HCT116 (cell line): ENCODE data around the gene TMEM125. TPM values are rescaled to one million over a fixed set of nuclear protein-coding genes. Genes with fewer than 3 reads are reported as not detected.

Experiments used
- ATAC-seq: fragments of 200-7000 bp; cut with Tn5 transposase; 2 replicates; pipeline ENCODE4 v1.9.1; 2020; ENCODE audit warnings: mild to moderate bottlenecking, moderate library complexity
- BruUV-seq: library from RNA; stranded (reverse); fragments of 400-500 nt; replicated peaks from 2 replicates; lab custom pipeline; 2021; lab: Mats Ljungman, UMichigan
- CTCF ChIA-PET: fragments of 300-600 bp; sonication (Branson Sonifier 250); formaldehyde crosslinking; loops from one replicate; lab custom pipeline; 2021; ENCODE audit warnings: antibody characterized with exemption; lab: Charles Lee
- POLR2A ChIA-PET: fragments of 300-600, 350-600 bp; sonication (Branson Sonifier 250); formaldehyde crosslinking; loops from one replicate; lab custom pipeline; 2021; ENCODE audit warnings: antibody characterized with exemption; lab: Charles Lee
- RAD21 ChIA-PET, 2 experiments: fragments of 300-600 bp; sonication (Branson Sonifier 250); formaldehyde crosslinking; loops; one replicate each; lab custom pipeline; 2023; ENCODE audit warnings: low total read pairs in 2 of 2; ENCODE audit not compliant: uncharacterized antibody in 2 of 2, unreplicated experiment in 2 of 2, low non-redundant PET in 1 of 2; lab: Charles Lee
- DNase-seq: peaks from one replicate; pipeline ENCODE4 v3.0.0-alpha.2; 2010; ENCODE audit warnings: low read depth, low spot score
- H2AFZ ChIP-seq: fragments of 200-600 bp; shearing (Covaris generic), sonication (generic); 2 replicates; pipeline ENCODE4 v1.6.1; 2017; ENCODE audit warnings: low read depth, mixed run types, mixed read lengths, antibody characterized with exemption, low read length; ENCODE audit not compliant: poor library complexity, severe bottlenecking
- H3K27ac ChIP-seq: 2 replicates; pipeline ENCODE4 v1.5.1; 2012; ENCODE audit warnings: low read depth, low read length
- H3K27me3 ChIP-seq: fragments of 200-600 bp; sonication (generic); 2 replicates; pipeline ENCODE4 v1.6.1; 2016; ENCODE audit warnings: mixed run types, low read length, mixed read lengths; ENCODE audit not compliant: insufficient read depth
- H3K36me3 ChIP-seq, 2 experiments: fragments of 200-500 bp in 1 of 2; fragments of 200-600 bp in 1 of 2; sonication (Bioruptor generic) in 1 of 2; sonication (generic) in 1 of 2; 2 replicates each; pipeline versions ENCODE4 v1.5.1 to v1.6.1; 2014 to 2016; ENCODE audit warnings: low read length in 2 of 2, inconsistent platforms in 1 of 2, mixed read lengths in 1 of 2, mixed run types in 1 of 2; ENCODE audit not compliant: insufficient read depth in 2 of 2, control insufficient read depth in 1 of 2
- H3K4me1 ChIP-seq, 2 experiments: fragments of 200-600 bp in 1 of 2; sonication (generic) in 1 of 2; 2 replicates each; pipeline versions ENCODE4 v1.5.1 to v1.6.1; 2012 to 2017; ENCODE audit warnings: low read length in 2 of 2, inconsistent platforms in 1 of 2, mild to moderate bottlenecking in 1 of 2, mixed read lengths in 1 of 2, mixed run types in 1 of 2, moderate library complexity in 1 of 2; ENCODE audit not compliant: insufficient read depth in 2 of 2, control insufficient read depth in 1 of 2
- H3K4me2 ChIP-seq: fragments of 200-600 bp; sonication (generic); 2 replicates; pipeline ENCODE4 v1.6.1; 2017; ENCODE audit warnings: mixed run types, low read length, mixed read lengths
- H3K4me3 ChIP-seq, 2 experiments: fragments of 200-600 bp in 1 of 2; sonication (generic) in 1 of 2; replicated peaks in 1 of 2; 2 replicates each; pipeline ENCODE4 v1.5.1; 2011 to 2016; ENCODE audit warnings: low read length in 2 of 2, control low read depth in 1 of 2, low read depth in 1 of 2, mild to moderate bottlenecking in 1 of 2, mixed read lengths in 1 of 2, mixed run types in 1 of 2
- H3K79me2 ChIP-seq: fragments of 200-600 bp; sonication (generic); 2 replicates; pipeline ENCODE4 v1.6.1; 2017; ENCODE audit warnings: mild to moderate bottlenecking, mixed run types, low read length, moderate library complexity, mixed read lengths; ENCODE audit not compliant: insufficient read depth
- H3K9ac ChIP-seq: fragments of 200-600 bp; sonication (generic); 2 replicates; pipeline ENCODE4 v1.6.1; 2016; ENCODE audit warnings: low read length, mixed read lengths
- H3K9me2 ChIP-seq: fragments of 200-600 bp; sonication (generic), shearing (Covaris generic); 2 replicates; pipeline ENCODE4 v1.6.1; 2017; ENCODE audit warnings: mixed run types, mild to moderate bottlenecking, moderate library complexity; ENCODE audit not compliant: insufficient read depth
- H3K9me3 ChIP-seq, 2 experiments: fragments of 200-500 bp in 1 of 2; fragments of 200-600 bp in 1 of 2; sonication (Bioruptor generic) in 1 of 2; sonication (generic) in 1 of 2; 2 replicates each; pipeline ENCODE4 v1.6.1; 2014 to 2017; ENCODE audit warnings: low read length in 2 of 2, mixed read lengths in 2 of 2, inconsistent platforms in 1 of 2, low read depth in 1 of 2, mild to moderate bottlenecking in 1 of 2, mixed run types in 1 of 2, moderate library complexity in 1 of 2; ENCODE audit not compliant: control insufficient read depth in 1 of 2, insufficient read depth in 1 of 2
- H4K20me1 ChIP-seq: fragments of 200-600 bp; sonication (generic), shearing (Covaris generic); 2 replicates; pipeline ENCODE4 v1.6.1; 2017; ENCODE audit warnings: mixed run types, mild to moderate bottlenecking, moderate library complexity; ENCODE audit not compliant: insufficient read depth
- EZH2phosphoT487 ChIP-seq: fragments of 200-600 bp; IDR thresholded peaks from 2 replicates; pipeline ENCODE4 v1.6.1; 2018; ENCODE audit warnings: antibody characterized with exemption, borderline replicate concordance
- JUND ChIP-seq: IDR thresholded peaks from 2 replicates; pipeline ENCODE4 v1.6.1; 2012
- MAX ChIP-seq: IDR thresholded peaks from 2 replicates; pipeline ENCODE4 v1.6.1; 2012
- REST ChIP-seq: IDR thresholded peaks from 2 replicates; pipeline ENCODE4 v1.6.1; 2012; ENCODE audit warnings: low read depth
- SP1 ChIP-seq: IDR thresholded peaks from 2 replicates; pipeline ENCODE4 v1.6.1; 2012; ENCODE audit warnings: low read depth
- TCF7L2 ChIP-seq: IDR thresholded peaks from 2 replicates; pipeline ENCODE4 v1.7.0; 2011; ENCODE audit warnings: borderline replicate concordance, inconsistent platforms; ENCODE audit not compliant: insufficient read depth, insufficient read length; ENCODE audit errors: extremely low read depth
- intact Hi-C: fragments of 100-400 bp; cut with micrococcal nuclease; formaldehyde crosslinking; loops from 2 replicates; pipeline ENCODE4 v1.10.0; 2022
- total RNA-seq: library from RNA; stranded (reverse); gene quantifications from one replicate; pipeline ENCODE4 v1.2.1, GENCODE V29; 2021; ENCODE audit not compliant: unreplicated experiment

The TMEM125 gene
- total RNA-seq, 1 experiment from 2014 or later = 13.9 TPM

GRCh38 chr1:43288058-43288784 is 18.4 kb downstream of the TMEM125 start:
- DNase-seq (no peak), ATAC-seq (no peak)
- TF ChIP-seq JUND (no peak), EZH2phosphoT487 (no peak), TCF7L2 (no peak), SP1 (no peak), REST (no peak), MAX (no peak)
- CTCF ChIA-PET = no interaction called here
- 0 out of 2 replicates have a peak, but pooled peaks cover 3% of the 10 kb centered on the region for H3K27me3 ChIP-seq
- H3K36me3 ChIP-seq = no peaks in the 10 kb centered on the region
- RAD21 ChIA-PET = no interaction called here
- H3K9me3 ChIP-seq = no peaks in the 10 kb centered on the region
- no peak overlapping the region for H3K4me2 ChIP-seq
- H3K27ac ChIP-seq = no peak overlapping the region
- H3K4me1 ChIP-seq = peaks cover 14 to 27% of the 10 kb centered on the region in 2 experiments; a peak in 3 of 4 replicates
- intact Hi-C loops = no loop called here
- H3K79me2 ChIP-seq = no peaks in the 10 kb centered on the region
- BruUV-seq = no TSS peak
- POLR2A ChIA-PET = no interaction called here
- no peak overlapping the region for H2AFZ ChIP-seq
- H4K20me1 ChIP-seq = no peaks in the 10 kb centered on the region
- no peaks in the 10 kb centered on the region for H3K9me2 ChIP-seq
- no peak overlapping the region for H3K9ac ChIP-seq
- H3K4me3 ChIP-seq = no peak overlapping the region
